MCF 10A (cell line): ENCODE measurements around the gene CDYL. TPM values are rescaled to one million over a fixed set of nuclear protein-coding genes. Genes with fewer than 3 reads are reported as not detected.

Experiments used
- BruUV-seq: library from RNA; stranded (reverse); fragments of 400-500 nt; replicated peaks from 2 replicates; lab custom pipeline; 2021; lab: Mats Ljungman, UMichigan
- CTCF ChIA-PET: fragments of 300-600 bp; sonication (Branson Sonifier 250); formaldehyde crosslinking; extraction: SDS; loops from one replicate; lab custom pipeline; 2021; ENCODE audit warnings: antibody characterized with exemption, inconsistent platforms; lab: Yijun Ruan, JAX
- POLR2A ChIA-PET: fragments of 300-600, 350-650 bp; sonication (Branson Sonifier 250); formaldehyde crosslinking; extraction: SDS; loops from one replicate; lab custom pipeline; 2020; ENCODE audit warnings: antibody characterized with exemption, inconsistent platforms; lab: Yijun Ruan, JAX
- DNase-seq: peaks from one replicate; pipeline ENCODE4 v3.0.0-alpha.2; 2018; ENCODE audit not compliant: unreplicated experiment
- H3K27ac Mint-ChIP-seq: one replicate; pipeline ENCODE4 v1.8.0; 2022; ENCODE audit warnings: mild to moderate bottlenecking, low read depth, mixed read lengths; ENCODE audit not compliant: unreplicated experiment
- H3K27me3 Mint-ChIP-seq: one replicate; pipeline ENCODE4 v1.8.0; 2022; ENCODE audit warnings: mixed read lengths; ENCODE audit not compliant: insufficient read depth, unreplicated experiment
- H3K36me3 Mint-ChIP-seq: one replicate; pipeline ENCODE4 v1.8.0; 2022; ENCODE audit warnings: mild to moderate bottlenecking, moderate library complexity, mixed read lengths; ENCODE audit not compliant: insufficient read depth, unreplicated experiment
- H3K4me1 Mint-ChIP-seq: one replicate; pipeline ENCODE4 v1.8.0; 2022; ENCODE audit warnings: mixed read lengths; ENCODE audit not compliant: insufficient read depth, unreplicated experiment
- H3K4me3 Mint-ChIP-seq: one replicate; pipeline ENCODE4 v1.8.0; 2022; ENCODE audit warnings: mild to moderate bottlenecking, moderate library complexity, mixed read lengths; ENCODE audit not compliant: unreplicated experiment
- H3K9me3 Mint-ChIP-seq: one replicate; pipeline ENCODE4 v1.8.0; 2022; ENCODE audit warnings: mixed read lengths; ENCODE audit not compliant: unreplicated experiment
- intact Hi-C: fragments of 100-400 bp; cut with micrococcal nuclease; formaldehyde crosslinking; loops from 2 replicates; pipeline ENCODE4 v1.14.1; 2022
- total RNA-seq: library from RNA; stranded (reverse); gene quantifications from 2 replicates; pipeline ENCODE4 v1.2.3, GENCODE V29; 2022
- TF ChIP-seq, protein P1 (sequence below): fragments of 200-600 bp; IDR thresholded peaks from one replicate; pipeline ENCODE4 v1.8.0; 2022; ENCODE audit warnings: antibody characterized with exemption, mild to moderate bottlenecking; ENCODE audit not compliant: unreplicated experiment

Gene CDYL
- total RNA-seq, 1 experiment from 2014 or later = 48.9 TPM

DNA sequence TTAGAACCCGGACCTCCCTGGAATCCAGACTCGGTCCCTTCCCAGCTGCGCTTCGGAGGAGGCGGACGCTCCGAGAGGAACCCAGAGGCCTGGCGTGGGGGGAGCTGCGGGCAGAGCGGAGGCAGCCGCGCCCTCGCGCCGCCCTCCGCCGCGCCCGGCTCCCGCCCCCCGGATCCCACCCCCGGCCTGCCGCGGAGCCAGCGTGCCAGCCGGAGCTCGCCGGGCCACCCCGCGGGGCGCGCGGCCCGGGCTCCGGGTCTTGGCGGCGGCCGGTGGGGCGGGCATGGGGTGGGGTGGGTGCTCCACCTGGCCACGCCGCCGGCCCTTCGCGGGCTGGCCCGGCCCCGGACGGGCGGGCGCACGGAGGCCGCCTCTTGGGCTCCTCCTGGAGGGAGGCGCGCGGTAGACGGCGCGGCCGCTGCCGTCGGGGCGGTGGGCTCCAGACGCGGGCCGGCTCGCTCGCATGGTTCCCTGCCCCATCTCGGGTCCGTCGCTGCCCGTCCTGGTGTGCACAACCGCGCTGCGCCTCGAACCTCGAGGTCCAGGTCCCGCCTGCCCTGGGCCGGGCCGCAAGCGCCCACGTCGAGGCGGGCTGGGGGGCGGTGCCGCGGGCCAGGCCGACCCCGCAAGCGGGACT is 592 bp upstream of the CDYL start:
- peaks cover 10% of the 10 kb centered on the region for H3K4me1 Mint-ChIP-seq
- peaks cover 7% of the 10 kb centered on the region for H3K9me3 Mint-ChIP-seq
- no peak overlapping the region for H3K27ac Mint-ChIP-seq
- TF ChIP-seq, protein P1, sequence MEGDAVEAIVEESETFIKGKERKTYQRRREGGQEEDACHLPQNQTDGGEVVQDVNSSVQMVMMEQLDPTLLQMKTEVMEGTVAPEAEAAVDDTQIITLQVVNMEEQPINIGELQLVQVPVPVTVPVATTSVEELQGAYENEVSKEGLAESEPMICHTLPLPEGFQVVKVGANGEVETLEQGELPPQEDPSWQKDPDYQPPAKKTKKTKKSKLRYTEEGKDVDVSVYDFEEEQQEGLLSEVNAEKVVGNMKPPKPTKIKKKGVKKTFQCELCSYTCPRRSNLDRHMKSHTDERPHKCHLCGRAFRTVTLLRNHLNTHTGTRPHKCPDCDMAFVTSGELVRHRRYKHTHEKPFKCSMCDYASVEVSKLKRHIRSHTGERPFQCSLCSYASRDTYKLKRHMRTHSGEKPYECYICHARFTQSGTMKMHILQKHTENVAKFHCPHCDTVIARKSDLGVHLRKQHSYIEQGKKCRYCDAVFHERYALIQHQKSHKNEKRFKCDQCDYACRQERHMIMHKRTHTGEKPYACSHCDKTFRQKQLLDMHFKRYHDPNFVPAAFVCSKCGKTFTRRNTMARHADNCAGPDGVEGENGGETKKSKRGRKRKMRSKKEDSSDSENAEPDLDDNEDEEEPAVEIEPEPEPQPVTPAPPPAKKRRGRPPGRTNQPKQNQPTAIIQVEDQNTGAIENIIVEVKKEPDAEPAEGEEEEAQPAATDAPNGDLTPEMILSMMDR = peak; percentile 27
- POLR2A ChIA-PET = interaction anchor here (1.2 to 1.3 kb wide), 3 partner anchors 10 to 494 kb away, joined by 3 to 4 read pairs (median 3); no protein-coding TSS in a partner anchor
- intact Hi-C loops = loop anchor here (1.0 to 5.0 kb wide), 4 partner anchors 128 to 462 kb away; no protein-coding TSS in a partner anchor
- H3K27me3 Mint-ChIP-seq = no peaks in the 10 kb centered on the region
- peaks cover 5% of the 10 kb centered on the region for H3K36me3 Mint-ChIP-seq
- BruUV-seq = no TSS peak
- H3K4me3 Mint-ChIP-seq = peak overlapping the region; percentile 85
- CTCF ChIA-PET = interaction anchor here (0.6 kb wide), 1 partner anchor 8 kb away, joined by 3 read pairs; no protein-coding TSS in a partner anchor
- peak; percentile 79 for DNase-seq

DNA sequence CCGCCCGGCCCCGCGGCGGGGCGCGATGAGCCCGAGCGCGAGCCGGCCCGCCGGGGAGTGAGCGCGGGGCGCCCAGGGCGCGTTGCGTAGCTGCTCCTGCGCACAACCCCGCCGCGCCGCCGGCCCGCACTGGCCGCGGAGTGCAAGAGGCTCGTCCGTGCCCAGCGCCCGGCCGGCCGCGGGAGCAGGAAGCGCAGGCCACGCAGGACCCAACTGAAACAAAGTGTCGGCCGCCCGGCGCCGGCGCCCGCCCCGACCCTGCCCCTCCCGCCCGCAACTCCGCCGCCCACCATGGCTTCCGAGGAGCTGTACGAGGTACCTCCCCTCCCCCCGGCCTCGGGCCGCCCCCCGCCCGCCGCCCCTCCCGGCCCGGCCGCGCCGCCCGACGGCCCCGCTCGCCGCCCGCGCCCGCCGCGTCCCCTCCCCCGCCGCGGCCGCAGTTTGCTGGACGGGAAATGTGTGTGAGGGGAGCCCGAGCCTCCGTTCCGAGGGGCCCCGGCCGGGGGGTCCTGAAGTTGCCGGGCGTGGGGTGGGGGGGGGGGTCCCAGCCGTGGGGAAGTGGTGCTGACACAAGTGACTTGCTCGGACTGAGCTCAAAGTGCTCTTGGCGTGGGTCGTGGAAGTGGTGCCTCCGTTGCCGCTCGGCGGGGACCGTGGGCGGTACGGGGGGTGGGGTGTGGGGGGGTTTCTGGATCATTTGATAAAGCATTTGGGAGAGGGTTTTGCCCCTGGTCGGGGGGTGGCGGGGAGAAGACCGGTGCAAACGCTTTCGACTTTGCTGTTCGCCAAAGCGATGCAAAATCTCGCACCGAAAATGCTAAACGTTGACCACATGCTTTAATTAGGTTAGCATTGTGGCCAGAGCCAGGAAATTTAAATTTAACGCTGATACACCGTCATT is 539 bp downstream of the CDYL start:
- H3K9me3 Mint-ChIP-seq = peaks cover 7% of the 10 kb centered on the region
- H3K36me3 Mint-ChIP-seq = peaks cover 5% of the 10 kb centered on the region
- intact Hi-C loops = loop anchor here (1.0 to 5.0 kb wide), 3 partner anchors 129 to 425 kb away; no protein-coding TSS in a partner anchor
- BruUV-seq = no TSS peak
- peak overlapping the region; percentile 85 for H3K4me3 Mint-ChIP-seq
- TF ChIP-seq, protein P1 = no peak
- no peaks in the 10 kb centered on the region for H3K27me3 Mint-ChIP-seq
- H3K4me1 Mint-ChIP-seq = peaks cover 18% of the 10 kb centered on the region
- ChIA-PET CTCF (interaction anchor here (0.7 to 1.4 kb wide), 3 partner anchors 71 to 511 kb away, joined by 3 to 4 read pairs (median 3); no protein-coding TSS in a partner anchor), POLR2A (interaction anchor here (0.6 to 1.7 kb wide), 13 partner anchors 9 to 495 kb away, joined by 3 to 7 read pairs (median 4); no protein-coding TSS in a partner anchor)
- DNase-seq = peak; percentile 48
- peak overlapping the region; percentile 39 for H3K27ac Mint-ChIP-seq

DNA sequence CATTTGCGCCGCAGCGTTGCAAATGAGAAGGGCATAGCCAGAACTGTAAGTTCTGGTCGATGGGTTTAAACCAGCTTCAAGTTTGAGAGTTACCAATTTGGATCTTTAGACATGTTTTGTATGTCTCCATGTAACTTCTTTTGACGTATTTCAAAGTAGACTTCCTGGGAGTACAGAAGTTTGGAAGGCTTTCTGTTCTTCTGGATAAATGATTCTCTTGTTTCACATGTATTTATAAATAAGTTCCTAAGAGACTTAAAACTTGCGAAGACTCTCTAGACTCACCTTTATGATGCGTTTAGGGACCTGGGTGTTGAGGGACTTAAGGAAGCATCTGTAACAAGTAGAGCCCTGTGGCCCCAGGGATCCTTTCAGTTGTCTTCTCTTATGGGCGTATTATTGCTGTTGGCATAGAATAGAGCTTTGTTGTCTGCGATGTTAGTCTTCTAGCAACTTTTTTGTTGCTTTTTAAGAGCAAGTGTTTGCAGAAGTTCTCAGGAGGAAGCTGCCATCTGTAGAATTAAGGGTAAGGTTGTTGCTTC is 1.3 kb downstream of the CDYL start:
- BruUV-seq = no TSS peak
- H3K4me1 Mint-ChIP-seq = peaks cover 18% of the 10 kb centered on the region
- no peak for DNase-seq

More for the DNA sequence above, 1.3 kb downstream of the CDYL start:
- Mint-ChIP-seq H3K36me3 (peaks cover 5% of the 10 kb centered on the region), H3K9me3 (peaks cover 7% of the 10 kb centered on the region), H3K27ac (peak overlapping the region; percentile 39), H3K27me3 (no peaks in the 10 kb centered on the region), H3K4me3 (peak overlapping the region; percentile 85)
- ChIA-PET CTCF (interaction anchor here (0.6 to 1.4 kb wide), 7 partner anchors 21 to 510 kb away, joined by 3 to 4 read pairs (median 3); no protein-coding TSS in a partner anchor), POLR2A (interaction anchor here (0.5 to 1.7 kb wide), 10 partner anchors 13 to 425 kb away, joined by 3 to 7 read pairs (median 4); no protein-coding TSS in a partner anchor)
- TF ChIP-seq, protein P1 = no peak
- intact Hi-C loops = loop anchor here (2.0 to 5.0 kb wide), 2 partner anchors 130 to 159 kb away; no protein-coding TSS in a partner anchor
